ENCODE results near the gene RAPGEF6.
"Not testable (repeated sequence)": the region's sequence is repeated elsewhere in the genome, so short reads cannot be mapped to it uniquely, and the experiment has no call there.

DNA sequence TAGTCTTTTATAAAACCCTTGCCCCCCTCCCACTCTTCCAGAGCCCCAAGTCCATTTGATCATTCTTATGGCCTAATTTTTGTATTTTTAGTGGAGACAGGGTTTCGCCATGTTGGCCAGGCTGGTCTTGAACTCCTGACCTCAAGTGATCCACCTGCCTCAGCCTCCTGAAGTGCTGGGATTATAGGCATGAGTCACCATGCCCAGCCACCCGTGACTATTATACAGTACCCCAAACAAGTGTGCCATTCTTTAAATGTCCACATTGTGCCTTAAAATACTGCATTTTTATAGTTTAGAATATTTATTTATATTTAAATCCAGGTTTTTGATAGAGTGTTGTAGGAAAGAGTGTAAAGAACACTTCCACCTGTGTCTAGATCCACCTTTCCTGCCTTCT, 254.8 kb downstream of the RAPGEF6 start:
- TF ChIP-seq, protein P1, sequence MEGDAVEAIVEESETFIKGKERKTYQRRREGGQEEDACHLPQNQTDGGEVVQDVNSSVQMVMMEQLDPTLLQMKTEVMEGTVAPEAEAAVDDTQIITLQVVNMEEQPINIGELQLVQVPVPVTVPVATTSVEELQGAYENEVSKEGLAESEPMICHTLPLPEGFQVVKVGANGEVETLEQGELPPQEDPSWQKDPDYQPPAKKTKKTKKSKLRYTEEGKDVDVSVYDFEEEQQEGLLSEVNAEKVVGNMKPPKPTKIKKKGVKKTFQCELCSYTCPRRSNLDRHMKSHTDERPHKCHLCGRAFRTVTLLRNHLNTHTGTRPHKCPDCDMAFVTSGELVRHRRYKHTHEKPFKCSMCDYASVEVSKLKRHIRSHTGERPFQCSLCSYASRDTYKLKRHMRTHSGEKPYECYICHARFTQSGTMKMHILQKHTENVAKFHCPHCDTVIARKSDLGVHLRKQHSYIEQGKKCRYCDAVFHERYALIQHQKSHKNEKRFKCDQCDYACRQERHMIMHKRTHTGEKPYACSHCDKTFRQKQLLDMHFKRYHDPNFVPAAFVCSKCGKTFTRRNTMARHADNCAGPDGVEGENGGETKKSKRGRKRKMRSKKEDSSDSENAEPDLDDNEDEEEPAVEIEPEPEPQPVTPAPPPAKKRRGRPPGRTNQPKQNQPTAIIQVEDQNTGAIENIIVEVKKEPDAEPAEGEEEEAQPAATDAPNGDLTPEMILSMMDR (conservative IDR thresholded peaks at IDR 0.05; ENCODE audit: low read depth in 2 of 2) = not testable (repeated sequence)
- not testable (repeated sequence) for TF ChIP-seq POLR2AphosphoS5 (IDR thresholded peaks at IDR 0.05; ENCODE audit: low read depth); EZH2phosphoT487 (IDR thresholded peaks at IDR 0.05; ENCODE audit: unreplicated experiment); EZH2 (IDR thresholded peaks at IDR 0.05; ENCODE audit: low read depth, unreplicated experiment); JUNB (IDR thresholded peaks at IDR 0.05; ENCODE audit: unreplicated experiment); ZNF331 (CRISPR knock-in tag; IDR thresholded peaks at IDR 0.05; ENCODE audit: low read depth)
- TF ChIP-seq, protein P2, sequence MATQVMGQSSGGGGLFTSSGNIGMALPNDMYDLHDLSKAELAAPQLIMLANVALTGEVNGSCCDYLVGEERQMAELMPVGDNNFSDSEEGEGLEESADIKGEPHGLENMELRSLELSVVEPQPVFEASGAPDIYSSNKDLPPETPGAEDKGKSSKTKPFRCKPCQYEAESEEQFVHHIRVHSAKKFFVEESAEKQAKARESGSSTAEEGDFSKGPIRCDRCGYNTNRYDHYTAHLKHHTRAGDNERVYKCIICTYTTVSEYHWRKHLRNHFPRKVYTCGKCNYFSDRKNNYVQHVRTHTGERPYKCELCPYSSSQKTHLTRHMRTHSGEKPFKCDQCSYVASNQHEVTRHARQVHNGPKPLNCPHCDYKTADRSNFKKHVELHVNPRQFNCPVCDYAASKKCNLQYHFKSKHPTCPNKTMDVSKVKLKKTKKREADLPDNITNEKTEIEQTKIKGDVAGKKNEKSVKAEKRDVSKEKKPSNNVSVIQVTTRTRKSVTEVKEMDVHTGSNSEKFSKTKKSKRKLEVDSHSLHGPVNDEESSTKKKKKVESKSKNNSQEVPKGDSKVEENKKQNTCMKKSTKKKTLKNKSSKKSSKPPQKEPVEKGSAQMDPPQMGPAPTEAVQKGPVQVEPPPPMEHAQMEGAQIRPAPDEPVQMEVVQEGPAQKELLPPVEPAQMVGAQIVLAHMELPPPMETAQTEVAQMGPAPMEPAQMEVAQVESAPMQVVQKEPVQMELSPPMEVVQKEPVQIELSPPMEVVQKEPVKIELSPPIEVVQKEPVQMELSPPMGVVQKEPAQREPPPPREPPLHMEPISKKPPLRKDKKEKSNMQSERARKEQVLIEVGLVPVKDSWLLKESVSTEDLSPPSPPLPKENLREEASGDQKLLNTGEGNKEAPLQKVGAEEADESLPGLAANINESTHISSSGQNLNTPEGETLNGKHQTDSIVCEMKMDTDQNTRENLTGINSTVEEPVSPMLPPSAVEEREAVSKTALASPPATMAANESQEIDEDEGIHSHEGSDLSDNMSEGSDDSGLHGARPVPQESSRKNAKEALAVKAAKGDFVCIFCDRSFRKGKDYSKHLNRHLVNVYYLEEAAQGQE (IDR thresholded peaks at IDR 0.05; ENCODE audit: unreplicated experiment) = not testable (repeated sequence)

Measured in GM23338 (cell line).